GM21360 (cell line): Measurements from ENCODE around the gene BANF1.
A peak's percentile ranks its signal among the peaks of the same experiment; 100 is the strongest.

Experiments used
- ATAC-seq: cut with Tn5 transposase; IDR thresholded peaks from one replicate; pipeline ENCODE4 v1.9.1; 2021; ENCODE audit warnings: mild to moderate bottlenecking, moderate library complexity; ENCODE audit not compliant: unreplicated experiment

The BANF1 gene

GRCh38 chr11:65978391-65979238 lies 23.7 kb upstream of the BANF1 start:
- ATAC-seq, result no peak

GRCh38 chr11:65979261-65979759 lies 23.0 kb upstream of the BANF1 start:
- ATAC-seq, result no peak

GRCh38 chr11:65981101-65981740 lies 21.1 kb upstream of the BANF1 start:
- no peak for ATAC-seq

- no peak for ATAC-seq
Observed at GRCh38 chr11:65981972-65982823, 20.1 kb upstream of the BANF1 start.

- no peak for ATAC-seq
Observed at GRCh38 chr11:65982824-65983588, 19.3 kb upstream of the BANF1 start.

GRCh38 chr11:65983589-65983987 lies 18.7 kb upstream of the BANF1 start:
- ATAC-seq, result no peak

GRCh38 chr11:65987336-65987735 lies 15.0 kb upstream of the BANF1 start:
- no peak for ATAC-seq

- ATAC-seq, result peak; percentile 82
Observed at GRCh38 chr11:65988791-65989592, 13.3 kb upstream of the BANF1 start.

- no peak for ATAC-seq
Observed at GRCh38 chr11:65992056-65992455, 10.2 kb upstream of the BANF1 start.

- no peak for ATAC-seq
Observed at GRCh38 chr11:65997286-65997685, 5.0 kb upstream of the BANF1 start.

GRCh38 chr11:66002648-66003225 lies 434 bp downstream of the BANF1 start:
- no peak for ATAC-seq

GRCh38 chr11:66003291-66003690 lies 988 bp downstream of the BANF1 start:
- no peak for ATAC-seq

- no peak for ATAC-seq
Observed at GRCh38 chr11:66004186-66004585, 1.9 kb downstream of the BANF1 start.

- ATAC-seq, result no peak
Observed at GRCh38 chr11:66006134-66006890, 4.0 kb downstream of the BANF1 start.

- ATAC-seq, result no peak
Observed at GRCh38 chr11:66006891-66007176, 4.5 kb downstream of the BANF1 start.

GRCh38 chr11:66007201-66007634 lies 4.9 kb downstream of the BANF1 start:
- no peak for ATAC-seq

- no peak for ATAC-seq
Observed at GRCh38 chr11:66008095-66008467, 5.8 kb downstream of the BANF1 start.

- no peak for ATAC-seq
Observed at GRCh38 chr11:66008468-66009101, 6.3 kb downstream of the BANF1 start.
